Peyer's patch (tissue), 4 donors: Measurements from ENCODE around the gene IKZF4.

Experiments used
- CTCF ChIP-seq, 6 experiments: fragments of 450-650 bp in 4 of 6; fragments of 200-600 bp in 2 of 6; sonication (generic) in 1 of 6; IDR thresholded peaks; one replicate each; pipeline ENCODE4 v1.5.1; 2017 to 2019; ENCODE audit warnings: antibody characterized with exemption in 6 of 6, mild to moderate bottlenecking in 3 of 6, moderate library complexity in 1 of 6
- POLR2A ChIP-seq, 2 donors: fragments of 450-650 bp; IDR thresholded peaks; one replicate each; pipeline ENCODE4 v1.5.1; 2017; ENCODE audit warnings: antibody characterized with exemption in 2 of 2, mild to moderate bottlenecking in 2 of 2, moderate library complexity in 2 of 2

- no peak for TF ChIP-seq CTCF (IDR thresholded peaks at IDR 0.05)
- TF ChIP-seq POLR2A (IDR thresholded peaks at IDR 0.05) = no peak
These were observed 16.3 kb downstream of the IKZF4 start for GRCh38 chr12:56037161-56037560.
